Measurements from ENCODE around the gene NPAS3.
A peak's percentile ranks its signal among the peaks of the same experiment; 100 is the strongest.

The NPAS3 gene

GRCh38 chr14:33184587-33184986 lies 245.9 kb downstream of the NPAS3 start:
- DNase-seq (ENCODE audit: low spot score), result peak; percentile 14

GRCh38 chr14:33186656-33187055 lies 248.0 kb downstream of the NPAS3 start:
- no peak for DNase-seq (ENCODE audit: low spot score)

GRCh38 chr14:33188880-33189279 lies 250.2 kb downstream of the NPAS3 start:
- no peak for DNase-seq (ENCODE audit: low spot score)

GRCh38 chr14:33191855-33192254 lies 253.2 kb downstream of the NPAS3 start:
- no peak for DNase-seq (ENCODE audit: low spot score)

GRCh38 chr14:33194551-33194950 lies 255.9 kb downstream of the NPAS3 start:
- no peak for DNase-seq (ENCODE audit: low spot score)

GRCh38 chr14:33198684-33199083 lies 260.0 kb downstream of the NPAS3 start:
- DNase-seq (ENCODE audit: low spot score), result no peak

- no peak for DNase-seq (ENCODE audit: low spot score)
Measured at GRCh38 chr14:33201116-33201515, 262.4 kb downstream of the NPAS3 start.

GRCh38 chr14:33206981-33207380 lies 268.3 kb downstream of the NPAS3 start:
- no peak for DNase-seq (ENCODE audit: low spot score)

- no peak for DNase-seq (ENCODE audit: low spot score)
Measured at GRCh38 chr14:33207467-33208017, 268.9 kb downstream of the NPAS3 start.

GRCh38 chr14:33210311-33210710 lies 271.6 kb downstream of the NPAS3 start:
- peak; percentile 3 for DNase-seq (ENCODE audit: low spot score)

- no peak for DNase-seq (ENCODE audit: low spot score)
Measured at GRCh38 chr14:33218026-33218425, 279.3 kb downstream of the NPAS3 start.

- no peak for DNase-seq (ENCODE audit: low spot score)
Measured at GRCh38 chr14:33219957-33220356, 281.3 kb downstream of the NPAS3 start.

GRCh38 chr14:33229269-33229929 lies 290.7 kb downstream of the NPAS3 start:
- no peak for DNase-seq (ENCODE audit: low spot score)

GRCh38 chr14:33230021-33230420 lies 291.3 kb downstream of the NPAS3 start:
- no peak for DNase-seq (ENCODE audit: low spot score)

GRCh38 chr14:33232031-33232430 lies 293.4 kb downstream of the NPAS3 start:
- DNase-seq (ENCODE audit: low spot score), result no peak

GRCh38 chr14:33237115-33237740 lies 298.5 kb downstream of the NPAS3 start:
- no peak for DNase-seq (ENCODE audit: low spot score)

GRCh38 chr14:33239465-33239864 lies 300.8 kb downstream of the NPAS3 start:
- DNase-seq (ENCODE audit: low spot score), result no peak

- DNase-seq (ENCODE audit: low spot score), result no peak
Measured at GRCh38 chr14:33240466-33240865, 301.8 kb downstream of the NPAS3 start.

GRCh38 chr14:33241331-33241730 lies 302.7 kb downstream of the NPAS3 start:
- no peak for DNase-seq (ENCODE audit: low spot score)

- DNase-seq (ENCODE audit: low spot score), result no peak
Measured at GRCh38 chr14:33249233-33249820, 310.6 kb downstream of the NPAS3 start.

GRCh38 chr14:33250963-33251362 lies 312.3 kb downstream of the NPAS3 start:
- no peak for DNase-seq (ENCODE audit: low spot score)

- DNase-seq (ENCODE audit: low spot score), result no peak
Measured at GRCh38 chr14:33254342-33254741, 315.7 kb downstream of the NPAS3 start.

- DNase-seq (ENCODE audit: low spot score), result no peak
Measured at GRCh38 chr14:33254861-33255395, 316.2 kb downstream of the NPAS3 start.
